DOHH2 (cell line): ENCODE data around the gene RPRD1A.

ENCODE experiments used
- H3F3A ChIP-seq: fragments of 200-600 bp; sonication (generic), shearing (Covaris generic); 2 replicates; pipeline ENCODE4 v1.6.0; 2016; ENCODE audit warnings: antibody characterized with exemption, mild to moderate bottlenecking; ENCODE audit not compliant: control insufficient read depth, insufficient read depth
- H3K27ac ChIP-seq: fragments of 200-600 bp; sonication (generic); 2 replicates; pipeline ENCODE4 v1.5.1; 2014; ENCODE audit warnings: low read depth, mild to moderate bottlenecking, low read length, moderate library complexity
- H3K27me3 ChIP-seq: fragments of 200-600 bp; sonication (generic); 2 replicates; pipeline ENCODE4 v1.6.1; 2014; ENCODE audit warnings: mild to moderate bottlenecking, low read length, mixed read lengths; ENCODE audit not compliant: control insufficient read depth
- H3K36me3 ChIP-seq: fragments of 200-600 bp; sonication (generic); 2 replicates; pipeline ENCODE4 v1.6.1; 2014; ENCODE audit warnings: mild to moderate bottlenecking, low read length, moderate library complexity, mixed read lengths; ENCODE audit not compliant: control insufficient read depth
- H3K4me1 ChIP-seq: fragments of 200-600 bp; sonication (generic); 2 replicates; pipeline ENCODE4 v1.6.1; 2014; ENCODE audit warnings: mild to moderate bottlenecking, low read length, mixed read lengths; ENCODE audit not compliant: control insufficient read depth
- H3K4me2 ChIP-seq: fragments of 200-600 bp; sonication (generic); 2 replicates; pipeline ENCODE4 v1.6.0; 2014; ENCODE audit warnings: mild to moderate bottlenecking, low read length, moderate library complexity
- H3K4me3 ChIP-seq: fragments of 200-600 bp; sonication (generic); 2 replicates; pipeline ENCODE4 v1.5.1; 2014; ENCODE audit warnings: mild to moderate bottlenecking, low read length, mixed read lengths
- H3K79me2 ChIP-seq: fragments of 200-600 bp; sonication (generic); 2 replicates; pipeline ENCODE4 v1.6.1; 2014; ENCODE audit warnings: mild to moderate bottlenecking, low read length, mixed read lengths; ENCODE audit not compliant: control insufficient read depth
- H3K9me2 ChIP-seq: fragments of 200-600 bp; sonication (generic); replicated peaks from 2 replicates; pipeline ENCODE4 v1.6.1; 2014; ENCODE audit warnings: mild to moderate bottlenecking, low read length, mixed read lengths; ENCODE audit not compliant: control insufficient read depth
- H3K9me3 ChIP-seq: fragments of 200-600 bp; sonication (generic); 2 replicates; pipeline ENCODE4 v1.6.1; 2014; ENCODE audit warnings: antibody characterized with exemption, low read length, mixed read lengths; ENCODE audit not compliant: control insufficient read depth, insufficient read depth
- H4K20me1 ChIP-seq: fragments of 200-600 bp; sonication (generic); 2 replicates; pipeline ENCODE4 v1.6.0; 2014; ENCODE audit warnings: low read depth, mild to moderate bottlenecking, antibody characterized with exemption, low read length, moderate library complexity; ENCODE audit not compliant: control insufficient read depth, insufficient read depth
- EZH2phosphoT487 ChIP-seq: fragments of 200-600 bp; sonication (generic); IDR thresholded peaks from 2 replicates; pipeline ENCODE4 v1.6.1; 2017; ENCODE audit warnings: borderline replicate concordance, mild to moderate bottlenecking, antibody characterized with exemption, low read length, moderate library complexity, mixed read lengths
- TF ChIP-seq, protein P1 (sequence below): fragments of 200-600 bp; sonication (generic); IDR thresholded peaks from one replicate; pipeline ENCODE4 v1.5.1; 2014; ENCODE audit warnings: antibody characterized with exemption, mild to moderate bottlenecking, low read depth, low read length; ENCODE audit not compliant: poor library complexity, severe bottlenecking

The RPRD1A gene

DNA sequence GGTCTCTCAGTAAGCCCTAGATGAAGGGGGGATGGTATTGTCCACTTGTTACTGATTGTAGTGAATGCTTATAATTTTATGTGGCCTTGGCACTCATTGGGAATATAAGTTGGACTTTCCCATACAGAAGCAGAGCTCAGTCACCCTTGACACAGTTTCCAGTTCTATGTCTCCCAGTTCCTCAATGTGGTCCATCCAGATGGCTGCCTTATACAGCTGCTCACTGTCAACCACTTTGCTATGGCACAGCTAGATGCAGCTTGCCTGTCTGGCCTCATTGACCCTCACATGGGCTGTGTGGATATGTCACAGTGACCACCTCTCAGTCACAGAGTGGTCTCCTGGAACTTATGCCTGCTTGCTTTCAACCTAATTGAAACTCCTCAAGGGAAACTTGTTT lies 40.1 kb upstream of the RPRD1A start:
- Histone ChIP-seq H3K4me1 (no peaks in the 10 kb centered on the region), H3K4me2 (no peak overlapping the region), H3K27ac (no peak overlapping the region), H3K36me3 (peaks cover 21% of the 10 kb centered on the region), H3K79me2 (no peaks in the 10 kb centered on the region), H3K27me3 (no peaks in the 10 kb centered on the region), H3K9me3 (peaks cover 3% of the 10 kb centered on the region; the same call in 1 of the 2 replicates), H3K4me3 (no peak overlapping the region), H3F3A (no peaks in the 10 kb centered on the region), H4K20me1 (no peaks in the 10 kb centered on the region), H3K9me2 (no peaks in the 10 kb centered on the region)
- TF ChIP-seq, protein P1, sequence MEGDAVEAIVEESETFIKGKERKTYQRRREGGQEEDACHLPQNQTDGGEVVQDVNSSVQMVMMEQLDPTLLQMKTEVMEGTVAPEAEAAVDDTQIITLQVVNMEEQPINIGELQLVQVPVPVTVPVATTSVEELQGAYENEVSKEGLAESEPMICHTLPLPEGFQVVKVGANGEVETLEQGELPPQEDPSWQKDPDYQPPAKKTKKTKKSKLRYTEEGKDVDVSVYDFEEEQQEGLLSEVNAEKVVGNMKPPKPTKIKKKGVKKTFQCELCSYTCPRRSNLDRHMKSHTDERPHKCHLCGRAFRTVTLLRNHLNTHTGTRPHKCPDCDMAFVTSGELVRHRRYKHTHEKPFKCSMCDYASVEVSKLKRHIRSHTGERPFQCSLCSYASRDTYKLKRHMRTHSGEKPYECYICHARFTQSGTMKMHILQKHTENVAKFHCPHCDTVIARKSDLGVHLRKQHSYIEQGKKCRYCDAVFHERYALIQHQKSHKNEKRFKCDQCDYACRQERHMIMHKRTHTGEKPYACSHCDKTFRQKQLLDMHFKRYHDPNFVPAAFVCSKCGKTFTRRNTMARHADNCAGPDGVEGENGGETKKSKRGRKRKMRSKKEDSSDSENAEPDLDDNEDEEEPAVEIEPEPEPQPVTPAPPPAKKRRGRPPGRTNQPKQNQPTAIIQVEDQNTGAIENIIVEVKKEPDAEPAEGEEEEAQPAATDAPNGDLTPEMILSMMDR: no peak
- TF ChIP-seq EZH2phosphoT487: no peak

DNA sequence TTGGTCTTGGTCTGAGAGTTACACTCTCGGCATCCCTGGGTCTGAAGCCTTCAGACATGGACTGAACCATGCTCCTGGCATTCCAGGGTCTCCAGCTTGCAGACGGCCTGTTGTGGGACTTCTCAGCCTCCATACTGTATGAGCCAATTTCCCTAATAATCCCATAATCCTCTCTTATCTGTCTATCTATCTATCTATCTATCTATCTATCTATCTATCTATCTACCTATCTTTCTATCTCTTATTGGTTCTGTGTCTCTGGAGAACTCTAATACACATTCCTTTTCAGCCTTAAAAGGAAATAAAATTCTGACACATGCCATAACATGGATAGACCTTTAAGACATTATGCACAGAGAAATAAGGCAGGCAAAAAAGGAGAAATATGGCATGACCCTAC lies 37.4 kb upstream of the RPRD1A start:
- no peak overlapping the region for H3K4me3 ChIP-seq
- H3K27me3 ChIP-seq: no peaks in the 10 kb centered on the region
- TF ChIP-seq EZH2phosphoT487: no peak
- TF ChIP-seq, protein P1: no peak
- no peaks in the 10 kb centered on the region for H3F3A ChIP-seq
- no peaks in the 10 kb centered on the region for H3K4me1 ChIP-seq
- no peaks in the 10 kb centered on the region for H4K20me1 ChIP-seq
- no peak overlapping the region for H3K27ac ChIP-seq
- H3K9me2 ChIP-seq: no peaks in the 10 kb centered on the region
- peaks cover 13% of the 10 kb centered on the region; the same call in 1 of the 2 replicates for H3K9me3 ChIP-seq
- no peak overlapping the region for H3K4me2 ChIP-seq
- H3K79me2 ChIP-seq: no peaks in the 10 kb centered on the region
- H3K36me3 ChIP-seq: peaks cover 6% of the 10 kb centered on the region

DNA sequence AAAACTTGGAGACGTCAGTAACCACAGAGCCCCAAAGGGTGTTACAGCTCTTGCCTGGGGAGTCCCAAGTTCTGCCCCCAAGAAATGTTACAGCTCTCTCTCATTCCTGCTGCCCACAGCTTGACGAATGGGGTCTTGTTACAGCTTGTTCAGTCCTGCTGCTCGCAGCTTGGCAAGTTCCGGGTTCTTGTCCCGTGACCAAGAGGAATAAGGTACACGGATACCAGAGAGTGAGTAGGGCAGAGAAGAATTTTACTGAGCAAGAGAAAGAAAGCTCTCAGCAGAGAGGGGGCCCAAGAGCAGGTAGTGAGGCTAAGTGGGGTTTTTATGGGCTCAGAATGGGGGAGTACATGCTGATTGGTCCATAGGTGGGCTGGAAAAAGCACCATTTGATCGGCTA lies 34.6 kb upstream of the RPRD1A start:
- Histone ChIP-seq H3K4me1 (no peaks in the 10 kb centered on the region), H3K9me2 (no peaks in the 10 kb centered on the region), H3K4me3 (no peak overlapping the region), H4K20me1 (no peaks in the 10 kb centered on the region), H3K9me3 (peaks cover 13% of the 10 kb centered on the region; the same call in 1 of the 2 replicates), H3K79me2 (no peaks in the 10 kb centered on the region), H3K27ac (no peak overlapping the region), H3F3A (no peaks in the 10 kb centered on the region), H3K36me3 (no peaks in the 10 kb centered on the region), H3K27me3 (no peaks in the 10 kb centered on the region), H3K4me2 (no peak overlapping the region)
- no peak for TF ChIP-seq EZH2phosphoT487
- TF ChIP-seq, protein P1: no peak

DNA sequence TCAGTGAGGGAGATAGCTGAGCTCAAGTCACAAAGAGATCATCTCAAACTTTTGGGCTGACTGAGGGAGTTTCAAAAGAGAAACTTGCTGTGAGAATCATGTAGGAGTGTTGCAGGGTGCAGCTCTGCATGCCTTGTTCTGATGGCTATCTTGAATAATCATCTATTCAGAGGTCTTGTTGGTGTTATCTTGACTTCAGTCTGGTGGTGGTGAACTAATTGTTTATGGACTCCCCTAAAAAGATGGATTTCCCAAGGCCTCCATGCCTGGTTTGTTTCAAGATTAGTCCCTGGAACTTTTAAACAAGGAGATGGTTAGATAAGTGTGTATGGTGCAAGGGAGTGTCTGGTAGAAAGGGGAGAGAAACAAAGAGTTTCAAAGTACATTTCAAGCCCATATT lies 32.0 kb upstream of the RPRD1A start:
- H3K4me1 ChIP-seq: no peaks in the 10 kb centered on the region
- H3K27me3 ChIP-seq: no peaks in the 10 kb centered on the region
- H4K20me1 ChIP-seq: no peaks in the 10 kb centered on the region
- no peaks in the 10 kb centered on the region for H3K79me2 ChIP-seq
- H3K9me2 ChIP-seq: no peaks in the 10 kb centered on the region
- no peak for TF ChIP-seq EZH2phosphoT487
- no peak overlapping the region for H3K4me3 ChIP-seq
- H3K36me3 ChIP-seq: no peaks in the 10 kb centered on the region
- peaks cover 13% of the 10 kb centered on the region; the same call in 1 of the 2 replicates for H3K9me3 ChIP-seq
- H3F3A ChIP-seq: no peaks in the 10 kb centered on the region
- H3K27ac ChIP-seq: no peak overlapping the region
- no peak overlapping the region for H3K4me2 ChIP-seq
